CD14-positive monocyte (primary cell): Measurements from ENCODE around the gene TTC33. TPM values are rescaled to one million over a fixed set of nuclear protein-coding genes. Genes with fewer than 3 reads are reported as not detected.

Experiments used
- DNase-seq, 3 donors: peaks; one replicate each; pipeline ENCODE4 v3.0.0-alpha.2; 2011 to 2022
- H2AFZ ChIP-seq: 2 replicates; pipeline ENCODE4 v1.6.0; 2012; ENCODE audit warnings: mild to moderate bottlenecking, low read depth, low read length, inconsistent platforms; ENCODE audit not compliant: insufficient read depth, poor library complexity, severe bottlenecking
- H3K27ac ChIP-seq, 2 donors: 1 replicate in 1 of 2; 2 replicates in 1 of 2; pipeline ENCODE4 v1.5.1; 2012 to 2013; ENCODE audit warnings: low read length in 2 of 2, control low read depth in 1 of 2, inconsistent platforms in 1 of 2, low read depth in 1 of 2, mild to moderate bottlenecking in 1 of 2
- H3K27me3 ChIP-seq, 2 donors: one replicate each; pipeline versions ENCODE4 v1.6.0 to v1.6.1; 2011 to 2013; ENCODE audit warnings: low read length in 2 of 2; ENCODE audit not compliant: control insufficient read depth in 2 of 2, insufficient read depth in 2 of 2
- H3K36me3 ChIP-seq, 2 donors: replicated peaks in 1 of 2; 1 replicate in 1 of 2; 2 replicates in 1 of 2; pipeline versions ENCODE4 v1.5.1 to v1.6.1; 2012 to 2013; ENCODE audit warnings: low read length in 2 of 2, control low read depth in 1 of 2, inconsistent platforms in 1 of 2, mild to moderate bottlenecking in 1 of 2; ENCODE audit not compliant: insufficient read depth in 2 of 2, control insufficient read depth in 1 of 2
- H3K4me1 ChIP-seq, 2 donors: 1 replicate in 1 of 2; 2 replicates in 1 of 2; pipeline versions ENCODE4 v1.5.1 to v1.6.1; 2012 to 2013; ENCODE audit warnings: low read length in 2 of 2, control low read depth in 1 of 2, inconsistent platforms in 1 of 2, mild to moderate bottlenecking in 1 of 2, moderate library complexity in 1 of 2; ENCODE audit not compliant: insufficient read depth in 2 of 2, control insufficient read depth in 1 of 2
- H3K4me2 ChIP-seq: replicated peaks from 2 replicates; pipeline ENCODE3; 2012; ENCODE audit warnings: low read length, moderate library complexity, mild to moderate bottlenecking; ENCODE audit not compliant: poor library complexity, severe bottlenecking; ENCODE audit errors: extremely low read depth
- H3K4me3 ChIP-seq, 3 experiments: fragments of 200-600 bp in 1 of 3; sonication (generic) in 1 of 3; replicated peaks in 1 of 3; 1 replicate in 2 of 3; 2 replicates in 1 of 3; pipeline ENCODE4 v1.5.1; 2011 to 2013; ENCODE audit warnings: low read length in 3 of 3, mild to moderate bottlenecking in 3 of 3, control low read depth in 2 of 3, low read depth in 2 of 3, inconsistent platforms in 1 of 3, moderate library complexity in 1 of 3
- H3K79me2 ChIP-seq: 2 replicates; pipeline ENCODE4 v1.6.0; 2012; ENCODE audit warnings: mild to moderate bottlenecking, control low read depth, inconsistent platforms, low read length, moderate library complexity; ENCODE audit not compliant: insufficient read depth
- H3K9ac ChIP-seq: 2 replicates; pipeline ENCODE4 v1.6.0; 2017; ENCODE audit warnings: low read length, mild to moderate bottlenecking; ENCODE audit not compliant: insufficient read depth, poor library complexity, severe bottlenecking
- H3K9me3 ChIP-seq, 2 donors: replicated peaks in 1 of 2; 1 replicate in 1 of 2; 2 replicates in 1 of 2; pipeline versions ENCODE4 v1.5.1 to v1.6.1; 2012 to 2013; ENCODE audit warnings: low read length in 2 of 2, control low read depth in 1 of 2; ENCODE audit not compliant: control insufficient read depth in 1 of 2, insufficient read depth in 1 of 2
- H4K20me1 ChIP-seq: 2 replicates; pipeline ENCODE4 v1.6.0; 2012; ENCODE audit warnings: mild to moderate bottlenecking, low read length, control low read depth, moderate library complexity; ENCODE audit not compliant: insufficient read depth
- H3K27ac Mint-ChIP-seq, 7 donors: one replicate each; pipeline ENCODE4 v1.8.0; 2020; ENCODE audit warnings: mild to moderate bottlenecking in 7 of 7, mixed read lengths in 7 of 7, moderate library complexity in 6 of 7, inconsistent platforms in 2 of 7
- H3K27me3 Mint-ChIP-seq, 3 donors: one replicate each; pipeline ENCODE4 v1.8.0; 2021 to 2022; ENCODE audit warnings: low read depth in 3 of 3, mild to moderate bottlenecking in 3 of 3, mixed read lengths in 3 of 3, moderate library complexity in 3 of 3, inconsistent platforms in 1 of 3
- H3K36me3 Mint-ChIP-seq, 2 donors: one replicate each; pipeline ENCODE4 v1.8.0; 2020; ENCODE audit warnings: mixed read lengths in 2 of 2, inconsistent platforms in 1 of 2, mild to moderate bottlenecking in 1 of 2
- H3K4me1 Mint-ChIP-seq: one replicate; pipeline ENCODE4 v1.8.0; 2020; ENCODE audit warnings: mild to moderate bottlenecking, mixed read lengths
- H3K4me3 Mint-ChIP-seq, 2 donors: one replicate each; pipeline ENCODE4 v1.8.0; 2020; ENCODE audit warnings: mild to moderate bottlenecking in 2 of 2, mixed read lengths in 2 of 2, moderate library complexity in 1 of 2
- H3K9me3 Mint-ChIP-seq, 7 donors: one replicate each; pipeline ENCODE4 v1.8.0; 2020 to 2022; ENCODE audit warnings: mixed read lengths in 7 of 7, mild to moderate bottlenecking in 6 of 7, moderate library complexity in 6 of 7, inconsistent platforms in 2 of 7
- WGBS: methylation state at CpG from one replicate; pipeline ENCODE4 v1.1.5; 2013; ENCODE audit warnings: missing lambda C conversion rate; ENCODE audit not compliant: insufficient coverage; 5-methylcytosine and 5-hydroxymethylcytosine counted together
- intact Hi-C, 2 donors: fragments of 100-400 bp; cut with micrococcal nuclease; formaldehyde crosslinking; loops; one replicate each; pipeline versions ENCODE4 v1.15.0 to v1.15.1; 2023
- polyA plus RNA-seq, 3 donors: library from polyadenylated mRNA; depleted of rRNA in 1 of 3; unstranded in 2 of 3; stranded (reverse) in 1 of 3; fragments of 300-500 nt in 2 of 3; fragments of >200 nt in 1 of 3; fragmentation: Illumina TruSeq in 2 of 3; gene quantifications; 1 replicate in 2 of 3; 2 replicates in 1 of 3; pipeline ENCODE4 v1.2.3, GENCODE V29; 2012 to 2021
- TF ChIP-seq, protein P1 (sequence below): fragments of 200-600 bp; IDR thresholded peaks from one replicate; pipeline ENCODE4 v1.8.0; 2022; ENCODE audit warnings: antibody characterized with exemption, mild to moderate bottlenecking

TTC33 gene
- polyA plus RNA-seq, 3 donors = 1.5 to 11.7 (median 9.4) TPM

GRCh38 chr5:40614466-40614865 lies 141.3 kb downstream of the TTC33 start:
- WGBS = no CpG with 5 or more reads among the region's 1 CpG
- H3K9ac ChIP-seq = no peak overlapping the region
- no peak overlapping the region for H3K4me2 ChIP-seq
- TF ChIP-seq, protein P1, sequence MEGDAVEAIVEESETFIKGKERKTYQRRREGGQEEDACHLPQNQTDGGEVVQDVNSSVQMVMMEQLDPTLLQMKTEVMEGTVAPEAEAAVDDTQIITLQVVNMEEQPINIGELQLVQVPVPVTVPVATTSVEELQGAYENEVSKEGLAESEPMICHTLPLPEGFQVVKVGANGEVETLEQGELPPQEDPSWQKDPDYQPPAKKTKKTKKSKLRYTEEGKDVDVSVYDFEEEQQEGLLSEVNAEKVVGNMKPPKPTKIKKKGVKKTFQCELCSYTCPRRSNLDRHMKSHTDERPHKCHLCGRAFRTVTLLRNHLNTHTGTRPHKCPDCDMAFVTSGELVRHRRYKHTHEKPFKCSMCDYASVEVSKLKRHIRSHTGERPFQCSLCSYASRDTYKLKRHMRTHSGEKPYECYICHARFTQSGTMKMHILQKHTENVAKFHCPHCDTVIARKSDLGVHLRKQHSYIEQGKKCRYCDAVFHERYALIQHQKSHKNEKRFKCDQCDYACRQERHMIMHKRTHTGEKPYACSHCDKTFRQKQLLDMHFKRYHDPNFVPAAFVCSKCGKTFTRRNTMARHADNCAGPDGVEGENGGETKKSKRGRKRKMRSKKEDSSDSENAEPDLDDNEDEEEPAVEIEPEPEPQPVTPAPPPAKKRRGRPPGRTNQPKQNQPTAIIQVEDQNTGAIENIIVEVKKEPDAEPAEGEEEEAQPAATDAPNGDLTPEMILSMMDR = no peak
- H3K9me3 Mint-ChIP-seq = peaks cover 0 to 4% (median 2%) of the 10 kb centered on the region in 7 donors
- peaks cover 33 to 51% of the 10 kb centered on the region in 2 donors for H3K4me1 ChIP-seq
- H3K36me3 ChIP-seq = no peaks in the 10 kb centered on the region
- intact Hi-C loops = loop anchor here in 1 of 2 donors (10.0 kb wide), 1 partner anchor 60 kb away; the partner anchor contains the start of gene PTGER4
- no peaks in the 10 kb centered on the region for H3K27me3 Mint-ChIP-seq
- no peaks in the 10 kb centered on the region for H3K79me2 ChIP-seq
- no peaks in the 10 kb centered on the region for H4K20me1 ChIP-seq
- H3K9me3 ChIP-seq = no peaks in the 10 kb centered on the region
- H3K36me3 Mint-ChIP-seq = peaks cover 0 to 5% of the 10 kb centered on the region in 2 donors
- H2AFZ ChIP-seq = peak overlapping the region; percentile 47
- H3K27ac Mint-ChIP-seq = peak overlapping the region in 5 of 7 donors; percentile 4 to 98 (median 92)
- peaks cover 41% of the 10 kb centered on the region for H3K4me1 Mint-ChIP-seq
- peak overlapping the region in 1 of 2 donors; percentile 90 for H3K27ac ChIP-seq
- no peak for DNase-seq
- H3K4me3 Mint-ChIP-seq = no peak overlapping the region
- no peaks in the 10 kb centered on the region for H3K27me3 ChIP-seq
- no peak overlapping the region for H3K4me3 ChIP-seq

GRCh38 chr5:40607202-40607601 lies 148.6 kb downstream of the TTC33 start:
- intact Hi-C loops = no loop called here

More at GRCh38 chr5:40607202-40607601, 148.6 kb downstream of the TTC33 start:
- TF ChIP-seq, protein P1 = no peak
- Histone ChIP-seq H3K9me3 (no peaks in the 10 kb centered on the region), H3K36me3 (no peaks in the 10 kb centered on the region), H3K27ac (no peak overlapping the region), H3K4me3 (no peak overlapping the region), H3K4me1 (peaks cover 39 to 54% of the 10 kb centered on the region in 2 donors), H2AFZ (no peak overlapping the region), H4K20me1 (no peaks in the 10 kb centered on the region), H3K79me2 (no peaks in the 10 kb centered on the region), H3K4me2 (no peak overlapping the region), H3K27me3 (no peaks in the 10 kb centered on the region), H3K9ac (no peak overlapping the region)
- no CpG with 5 or more reads among the region's 3 CpGs for WGBS
- H3K4me1 Mint-ChIP-seq = peaks cover 40% of the 10 kb centered on the region
- H3K27ac Mint-ChIP-seq = no peak overlapping the region
- H3K4me3 Mint-ChIP-seq = no peak overlapping the region
- peaks cover 0 to 1% (median 0%) of the 10 kb centered on the region in 3 donors for H3K27me3 Mint-ChIP-seq
- peaks cover 0 to 4% (median 0%) of the 10 kb centered on the region in 7 donors for H3K9me3 Mint-ChIP-seq
- DNase-seq = no peak
- peaks cover 0 to 3% of the 10 kb centered on the region in 2 donors for H3K36me3 Mint-ChIP-seq
